H1 (cell line): Measurements from ENCODE around the gene C19orf12. TPM values are rescaled to one million over a fixed set of nuclear protein-coding genes. Genes with fewer than 3 reads are reported as not detected.

Experiments used
- CTCF ChIA-PET: fragments of 300-600 bp; sonication (Branson Sonifier 250); formaldehyde crosslinking; loops from one replicate; lab custom pipeline; 2021; ENCODE audit not compliant: partially characterized antibody; lab: Charles Lee
- POLR2A ChIA-PET: fragments of 300-600 bp; sonication (Branson Sonifier 250); formaldehyde crosslinking; loops from one replicate; lab custom pipeline; 2021; ENCODE audit warnings: inconsistent platforms; ENCODE audit not compliant: partially characterized antibody; lab: Charles Lee
- DNase-seq, 2 experiments: peaks; one replicate each; pipeline versions ENCODE4 v3.0.0 to v3.0.0-alpha.2; 2010 to 2022; ENCODE audit warnings: low spot score in 2 of 2, low read depth in 1 of 2, mixed read lengths in 1 of 2
- FAIRE-seq: peaks from 2 replicates; lab custom pipeline; 2011; peaks lifted over from hg19 to GRCh38; lab: Jason Lieb, UNC
- H2AFZ ChIP-seq: 2 replicates; pipeline ENCODE4 v1.8.1; 2012; ENCODE audit warnings: low read length, inconsistent platforms
- H2AK5ac ChIP-seq: 2 replicates; pipeline ENCODE4 v1.6.1; 2013; ENCODE audit warnings: low read depth, low read length
- H2BK120ac ChIP-seq: replicated peaks from 2 replicates; pipeline ENCODE3; 2013; ENCODE audit warnings: low read depth, low read length, inconsistent platforms
- H2BK12ac ChIP-seq: 2 replicates; pipeline ENCODE4 v1.6.1; 2013; ENCODE audit warnings: low read depth, low read length
- H2BK15ac ChIP-seq: 2 replicates; pipeline ENCODE4 v1.6.1; 2013; ENCODE audit warnings: low read length
- H2BK20ac ChIP-seq: 2 replicates; pipeline ENCODE4 v1.6.1; 2013; ENCODE audit warnings: low read length
- H2BK5ac ChIP-seq: 2 replicates; pipeline ENCODE4 v1.6.1; 2013; ENCODE audit warnings: low read depth, low read length
- H3K14ac ChIP-seq: 2 replicates; pipeline ENCODE4 v1.6.1; 2013; ENCODE audit warnings: inconsistent platforms; ENCODE audit not compliant: insufficient read length
- H3K18ac ChIP-seq: 2 replicates; pipeline ENCODE4 v1.6.1; 2013; ENCODE audit warnings: low read length; ENCODE audit errors: extremely low read depth
- H3K23ac ChIP-seq: 2 replicates; pipeline ENCODE4 v1.6.1; 2013; ENCODE audit warnings: inconsistent platforms; ENCODE audit not compliant: insufficient read length
- H3K23me2 ChIP-seq: 2 replicates; pipeline ENCODE4 v1.6.1; 2013; ENCODE audit warnings: low read depth, low read length
- H3K27ac ChIP-seq: 2 replicates; pipeline ENCODE4 v1.6.1; 2011; ENCODE audit warnings: low read depth, low read length, inconsistent platforms
- H3K27me3 ChIP-seq, 4 experiments: replicated peaks in 1 of 4; 1 replicate in 1 of 4; 2 replicates in 3 of 4; pipeline versions ENCODE4 v1.6.1 to v1.8.1; 2011 to 2013; ENCODE audit warnings: low read length in 3 of 4, mild to moderate bottlenecking in 3 of 4, inconsistent platforms in 2 of 4, mixed read lengths in 2 of 4, moderate library complexity in 1 of 4; ENCODE audit not compliant: control insufficient read depth in 3 of 4, insufficient read depth in 3 of 4; ENCODE audit errors: extremely low read depth in 1 of 4
- H3K36me3 ChIP-seq, 4 experiments: 2 replicates each; pipeline versions ENCODE4 v1.6.1 to v1.8.1; 2011 to 2013; ENCODE audit warnings: mild to moderate bottlenecking in 4 of 4, low read length in 3 of 4, moderate library complexity in 2 of 4, control low read depth in 1 of 4, inconsistent platforms in 1 of 4; ENCODE audit not compliant: insufficient read depth in 4 of 4, control insufficient read depth in 2 of 4
- H3K4ac ChIP-seq: replicated peaks from 2 replicates; pipeline ENCODE3; 2013; ENCODE audit warnings: low read length, low read depth, mixed read lengths, inconsistent platforms; ENCODE audit not compliant: insufficient read length
- H3K4me1 ChIP-seq, 4 experiments: replicated peaks in 1 of 4; 1 replicate in 1 of 4; 2 replicates in 3 of 4; pipeline versions ENCODE4 v1.6.1 to v1.8.1; 2011 to 2013; ENCODE audit warnings: low read length in 3 of 4, inconsistent platforms in 2 of 4, mixed read lengths in 1 of 4; ENCODE audit not compliant: insufficient read depth in 4 of 4, control insufficient read depth in 3 of 4
- H3K4me2 ChIP-seq, 2 experiments: 2 replicates each; pipeline versions ENCODE4 v1.6.1 to v1.8.1; 2011 to 2013; ENCODE audit warnings: low read depth in 2 of 2, low read length in 2 of 2, control low read depth in 1 of 2, inconsistent platforms in 1 of 2, mild to moderate bottlenecking in 1 of 2; ENCODE audit not compliant: insufficient read depth in 1 of 2
- H3K4me3 ChIP-seq, 4 experiments: fragments of 200-600, 300-600 bp in 1 of 4; sonication (generic), shearing (Covaris generic), sonication (Bioruptor Twin) in 1 of 4; 2 replicates each; pipeline versions ENCODE4 v1.5.1 to v1.8.1; 2011 to 2016; ENCODE audit warnings: low read length in 4 of 4, low read depth in 3 of 4, control low read depth in 2 of 4, inconsistent platforms in 2 of 4, mild to moderate bottlenecking in 2 of 4, mixed read lengths in 1 of 4, moderate library complexity in 1 of 4; ENCODE audit not compliant: insufficient read depth in 2 of 4; ENCODE audit errors: extremely low read depth in 1 of 4
- H3K56ac ChIP-seq: replicated peaks from 2 replicates; pipeline ENCODE3; 2013; ENCODE audit warnings: low read depth, mild to moderate bottlenecking, mixed read lengths, low read length, inconsistent platforms; ENCODE audit not compliant: insufficient read length
- H3K79me1 ChIP-seq: 2 replicates; pipeline ENCODE4 v1.6.1; 2013; ENCODE audit warnings: low read depth, low read length, control low read depth
- H3K79me2 ChIP-seq, 2 experiments: 2 replicates each; pipeline versions ENCODE4 v1.6.1 to v1.8.1; 2012 to 2013; ENCODE audit warnings: low read length in 2 of 2, mild to moderate bottlenecking in 2 of 2, inconsistent platforms in 1 of 2; ENCODE audit not compliant: insufficient read depth in 2 of 2, control insufficient read depth in 1 of 2
- H3K9ac ChIP-seq, 4 experiments: replicated peaks in 1 of 4; 1 replicate in 1 of 4; 2 replicates in 3 of 4; pipeline versions ENCODE4 v1.6.1 to v1.8.1; 2011 to 2013; ENCODE audit warnings: low read depth in 3 of 4, low read length in 3 of 4, control low read depth in 2 of 4, mild to moderate bottlenecking in 2 of 4, moderate library complexity in 2 of 4, inconsistent platforms in 1 of 4; ENCODE audit errors: extremely low read depth in 1 of 4
- H3K9me3 ChIP-seq, 2 experiments: 2 replicates each; pipeline versions ENCODE4 v1.6.1 to v1.8.1; 2012 to 2013; ENCODE audit warnings: mild to moderate bottlenecking in 2 of 2, moderate library complexity in 2 of 2, control low read depth in 1 of 2, inconsistent platforms in 1 of 2, low read depth in 1 of 2, low read length in 1 of 2, mixed read lengths in 1 of 2; ENCODE audit not compliant: insufficient read depth in 2 of 2
- H4K20me1 ChIP-seq, 2 experiments: replicated peaks in 1 of 2; 2 replicates each; pipeline versions ENCODE3 to v1.8.1; 2011 to 2013; ENCODE audit warnings: inconsistent platforms in 2 of 2, low read length in 2 of 2, mild to moderate bottlenecking in 1 of 2; ENCODE audit not compliant: insufficient read depth in 2 of 2, control insufficient read depth in 1 of 2
- H4K5ac ChIP-seq: 2 replicates; pipeline ENCODE4 v1.6.1; 2013; ENCODE audit warnings: low read length, low read depth, mixed read lengths, inconsistent platforms; ENCODE audit not compliant: insufficient read length
- H4K8ac ChIP-seq: 2 replicates; pipeline ENCODE4 v1.8.0; 2013; ENCODE audit warnings: mild to moderate bottlenecking, moderate library complexity, low read length, inconsistent platforms; ENCODE audit not compliant: insufficient read depth; ENCODE audit errors: extremely low read depth
- H4K91ac ChIP-seq: replicated peaks from 2 replicates; pipeline ENCODE3; 2013; ENCODE audit warnings: low read length, mixed read lengths, inconsistent platforms; ENCODE audit not compliant: insufficient read length
- ATF2 ChIP-seq: IDR thresholded peaks from 2 replicates; pipeline ENCODE4 v1.6.1; 2012; ENCODE audit warnings: low read length, inconsistent platforms
- HDAC2 ChIP-seq, 2 experiments: fragments of 300-600 bp in 1 of 2; sonication (generic) in 1 of 2; IDR thresholded peaks; 2 replicates each; pipeline ENCODE4 v1.6.1; 2011 to 2012; ENCODE audit warnings: low read depth in 2 of 2, low read length in 2 of 2, mild to moderate bottlenecking in 2 of 2, moderate library complexity in 2 of 2, borderline replicate concordance in 1 of 2, inconsistent platforms in 1 of 2
- MAX ChIP-seq: IDR thresholded peaks from 2 replicates; pipeline ENCODE4 v1.6.1; 2012; ENCODE audit warnings: inconsistent platforms
- SAP30 ChIP-seq: fragments of 300-600 bp; sonication (generic); IDR thresholded peaks from 2 replicates; pipeline ENCODE4 v1.7.1; 2012; ENCODE audit warnings: low read length, moderate library complexity, mild to moderate bottlenecking, inconsistent platforms; ENCODE audit not compliant: insufficient read depth, insufficient replicate concordance
- SIN3A ChIP-seq, 2 experiments: IDR thresholded peaks in 1 of 2; conservative IDR thresholded peaks in 1 of 2; 2 replicates each; pipeline ENCODE4 v1.6.1; 2011 to 2012; ENCODE audit warnings: low read length in 2 of 2, improper control_type of control experiment in 1 of 2, low read depth in 1 of 2, mild to moderate bottlenecking in 1 of 2
- SP4 ChIP-seq: IDR thresholded peaks from 2 replicates; pipeline ENCODE4 v1.6.1; 2012; ENCODE audit warnings: low read length, inconsistent platforms
- USF2 ChIP-seq: IDR thresholded peaks from 2 replicates; pipeline ENCODE4 v1.6.1; 2011; ENCODE audit warnings: low read length, improper control_type of control experiment
- WGBS, 2 experiments: shearing (Covaris generic) in 1 of 2; methylation state at CpG; one replicate each; pipeline versions ENCODE4 v1.1.6 to v1.1.7; 2013 to 2015; ENCODE audit warnings: low lambda C conversion rate in 2 of 2, mixed read lengths in 2 of 2, inconsistent platforms in 1 of 2, low coverage in 1 of 2, missing lambda C conversion rate in 1 of 2; ENCODE audit not compliant: insufficient replicate concordance in 2 of 2, insufficient coverage in 1 of 2, insufficient read length in 1 of 2; ENCODE audit errors: extremely low coverage in 1 of 2, missing lambda C conversion rate in 1 of 2; 5-methylcytosine and 5-hydroxymethylcytosine counted together
- polyA plus RNA-seq, 7 experiments: library from polyadenylated mRNA; depleted of rRNA in 3 of 7; stranded (reverse) in 5 of 7; unstranded in 2 of 7; fragments of >200 nt in 5 of 7; fragments of 200-250 nt in 2 of 7; gene quantifications; 1 replicate in 5 of 7; 2 replicates in 1 of 7; 4 replicates in 1 of 7; pipeline versions ENCODE4 v1.2.1 to v1.2.3, GENCODE V29; 2011 to 2013; ENCODE audit warnings: missing spikeins in 2 of 7, mixed read lengths in 2 of 7
- total RNA-seq: library from RNA; stranded (reverse); fragmentation: NEBNext Ultra II Directional; extraction: Animal tissue kit (Norgen Biotek cat#: 25700); gene quantifications from 2 replicates; pipeline ENCODE4 v1.2.1, GENCODE V29; 2021

C19orf12 gene
- total and polyA plus RNA-seq, 2 of the 8 experiments (the other 6 are each of a cell fraction or from before 2014, with no cell fraction given), result 10.7 to 11.9 TPM

- DNase-seq, result no peak
- H2BK5ac ChIP-seq, result no peak overlapping the region; the same call in 1 of the 2 replicates
- H3K36me3 ChIP-seq, result no peaks in the 10 kb centered on the region
- CTCF ChIA-PET, result interaction anchor here (0.6 to 5.7 kb wide), 8 partner anchors 9 to 102 kb away, joined by 3 to 52 read pairs (median 4); no protein-coding TSS in a partner anchor
- no peak overlapping the region for H2AFZ ChIP-seq
- no peak overlapping the region; the same call in 1 of the 2 replicates for H4K8ac ChIP-seq
- no peak overlapping the region for H3K4me2 ChIP-seq
- H3K18ac ChIP-seq, result no peak overlapping the region
- H3K79me2 ChIP-seq, result no peaks in the 10 kb centered on the region; a peak in 1 of 4 replicates
- H3K14ac ChIP-seq, result no peak overlapping the region
- H3K23ac ChIP-seq, result no peak overlapping the region
- H2AK5ac ChIP-seq, result no peak overlapping the region
- H3K27ac ChIP-seq, result no peak overlapping the region
- H3K9me3 ChIP-seq, result no peaks in the 10 kb centered on the region
- H2BK12ac ChIP-seq, result no peak overlapping the region
- peaks cover 2% of the 10 kb centered on the region; the same call in 1 of the 2 replicates for H3K23me2 ChIP-seq
- WGBS, 2 experiments, result 88% methylated on average over 9 of the region's 9 CpGs; no CpG with 5 or more reads in 1 of the 2 experiments
- H3K4ac ChIP-seq, result no peak overlapping the region
- no peak overlapping the region for H3K4me3 ChIP-seq
- peaks cover 4% of the 10 kb centered on the region for H3K79me1 ChIP-seq
- POLR2A ChIA-PET, result interaction anchor here (0.7 to 4.4 kb wide), 3 partner anchors 8 to 103 kb away, joined by 3 to 16 read pairs (median 3); no protein-coding TSS in a partner anchor
- no peaks in the 10 kb centered on the region for H4K20me1 ChIP-seq
- no peak overlapping the region for H4K91ac ChIP-seq
- H3K4me1 ChIP-seq, result peaks cover 0 to 4% (median 2%) of the 10 kb centered on the region in 4 experiments; a peak in 4 of 7 replicates
- H3K27me3 ChIP-seq, result no peaks in the 10 kb centered on the region
- no peak overlapping the region for H2BK20ac ChIP-seq
- H2BK15ac ChIP-seq, result no peak overlapping the region
- H2BK120ac ChIP-seq, result no peak overlapping the region
- no peak overlapping the region for H3K56ac ChIP-seq
- H4K5ac ChIP-seq, result no peak overlapping the region
- no peak for FAIRE-seq
- H3K9ac ChIP-seq, result no peak overlapping the region; a peak in 1 of 7 replicates
- no peak for TF ChIP-seq MAX
- no peak for TF ChIP-seq ATF2
- TF ChIP-seq HDAC2 (IDR thresholded peaks at IDR 0.05; ENCODE audit: borderline replicate concordance in 1 of 2, low read depth in 2 of 2, low read length in 2 of 2), result no peak
- TF ChIP-seq SP4, result no peak
- TF ChIP-seq SIN3A (conservative IDR thresholded peaks at IDR 0.05 in 1 of 2, IDR thresholded peaks at IDR 0.05 in 1 of 2; ENCODE audit: low read depth in 1 of 2, low read length in 2 of 2), result no peak
- no peak for TF ChIP-seq SAP30
- no peak for TF ChIP-seq USF2
These were observed 2.1 kb downstream of the C19orf12 start for GRCh38 chr19:29712744-29713516.
